GM21619 (cell line): ENCODE results near the gene TTC17.
"Not testable (repeated sequence)": the region's sequence is repeated elsewhere in the genome, so short reads cannot be mapped to it uniquely, and the experiment has no call there.

Source experiments
- ATAC-seq: cut with Tn5 transposase; IDR thresholded peaks from one replicate; pipeline ENCODE4 v1.9.1; 2021; ENCODE audit not compliant: unreplicated experiment

Gene TTC17

DNA sequence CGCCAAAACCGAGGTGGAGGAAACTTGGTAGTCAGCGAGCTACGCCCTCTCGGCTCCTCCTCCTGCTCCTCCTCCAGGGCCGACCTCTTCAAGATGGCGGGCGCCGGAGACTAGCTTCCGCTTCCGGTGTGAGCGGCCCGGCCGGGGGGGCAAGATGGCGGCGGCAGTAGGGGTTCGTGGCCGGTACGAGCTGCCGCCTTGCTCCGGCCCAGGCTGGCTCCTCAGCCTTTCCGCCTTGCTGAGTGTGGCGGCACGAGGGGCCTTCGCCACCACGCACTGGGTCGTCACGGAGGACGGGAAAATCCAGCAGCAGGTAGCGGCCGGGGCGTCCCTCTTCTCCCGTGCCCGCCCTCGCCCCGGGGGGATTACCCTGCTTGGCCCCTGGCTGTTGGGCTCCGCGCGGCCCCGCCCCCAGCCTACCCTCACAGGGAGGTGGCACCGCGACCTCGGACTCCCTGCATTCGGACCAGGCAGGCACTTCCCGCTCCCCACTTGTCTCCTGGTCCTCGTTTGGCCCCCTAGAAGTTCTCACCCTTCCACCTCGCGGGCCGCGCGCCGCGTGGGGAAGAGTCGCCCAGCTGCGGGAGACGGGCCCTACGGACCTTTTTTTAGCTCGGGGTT, at the start of gene TTC17:
TTC17 (plus strand) TSS at position 120 of the 621 bp plus-strand sequence; CDS start at position 155, 35 bp downstream.
- peak; percentile 92 for ATAC-seq

DNA sequence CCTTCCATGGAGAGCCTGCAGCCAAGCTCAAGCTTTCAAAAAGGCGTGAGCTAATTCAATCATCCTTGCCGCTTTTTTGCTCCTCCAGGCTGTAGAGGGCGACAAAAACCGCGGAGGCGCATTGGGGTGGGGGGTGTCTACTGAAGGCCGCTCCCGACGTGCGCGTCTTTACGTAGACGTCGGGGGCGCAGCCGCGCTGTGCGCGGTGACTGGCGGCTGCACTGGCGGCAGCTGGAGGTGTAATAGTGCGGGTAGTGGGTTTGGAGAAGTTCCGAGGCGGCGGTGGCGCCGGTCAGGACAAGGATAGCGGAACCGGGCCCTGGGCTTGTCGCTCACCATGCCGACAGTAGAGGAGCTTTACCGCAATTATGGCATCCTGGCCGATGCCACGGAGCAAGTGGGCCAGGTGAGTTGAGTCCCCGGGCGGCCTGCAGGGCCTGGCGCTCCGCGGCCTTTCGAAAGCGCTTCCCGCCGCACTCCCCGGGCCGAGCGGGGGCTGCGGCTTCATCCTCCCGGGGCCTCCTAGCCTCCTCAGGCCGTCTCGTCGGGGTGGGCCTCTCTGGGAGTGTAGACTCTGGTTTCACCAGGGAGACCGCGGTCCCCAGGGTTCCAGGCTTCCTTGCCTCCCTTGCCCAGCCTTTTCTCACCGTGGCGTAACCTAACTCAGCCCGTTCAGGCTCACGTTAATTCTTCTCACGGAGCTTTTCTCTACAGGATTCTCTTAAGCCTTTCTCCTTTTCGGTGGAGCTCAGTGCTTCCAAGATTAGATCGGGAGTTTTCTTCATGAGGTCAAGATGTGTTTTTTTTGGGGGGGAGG, 46.7 kb upstream of the TTC17 start, which contains the start of gene API5:
API5 (plus strand) TSS at position 206 of the 817 bp plus-strand sequence; CDS start at position 338, 132 bp downstream.
- ATAC-seq: peak; percentile 98

DNA sequence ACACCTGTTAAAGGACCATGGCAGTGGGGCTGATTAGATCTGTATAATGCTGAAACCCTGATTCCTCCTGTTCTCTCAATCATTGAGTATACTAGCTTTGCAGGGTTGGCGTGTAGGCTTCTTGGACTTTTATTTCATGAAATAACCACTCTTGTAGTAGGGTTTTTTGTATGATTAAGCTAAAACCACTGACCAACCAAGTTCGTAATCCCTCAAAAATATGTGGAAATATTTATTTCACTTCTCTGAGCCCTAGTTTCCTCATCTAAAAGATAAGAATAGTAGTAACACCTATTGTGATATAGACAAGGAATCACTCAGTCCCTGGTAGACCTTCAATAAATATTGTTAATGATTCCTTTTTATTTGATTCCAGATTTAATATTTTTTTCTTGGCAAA, 42.8 kb upstream of the TTC17 start:
- no peak for ATAC-seq

GRCh38 chr11:43316451-43316850, 42.3 kb upstream of the TTC17 start:
- no peak for ATAC-seq

GRCh38 chr11:43327987-43328386, 30.7 kb upstream of the TTC17 start:
- ATAC-seq: no peak

DNA sequence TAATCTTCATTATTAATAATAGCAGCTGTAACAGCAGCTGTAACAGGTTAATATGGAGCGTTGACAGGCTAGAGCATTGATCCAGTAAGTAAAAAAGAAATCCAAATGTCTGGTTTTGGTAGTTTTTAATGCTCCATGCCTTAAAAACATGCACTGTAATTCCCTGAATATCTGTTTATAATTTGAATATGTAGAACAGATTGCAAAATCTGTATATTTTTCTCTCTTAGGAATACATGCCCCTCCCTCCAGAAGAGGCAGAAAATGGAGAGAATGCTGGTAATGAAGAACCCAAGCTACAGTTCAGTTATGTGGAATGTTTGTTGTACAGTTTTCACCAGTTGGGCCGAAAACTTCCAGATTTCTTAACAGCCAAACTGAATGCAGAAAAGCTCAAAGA, 30.2 kb upstream of the TTC17 start:
- no peak for ATAC-seq

DNA sequence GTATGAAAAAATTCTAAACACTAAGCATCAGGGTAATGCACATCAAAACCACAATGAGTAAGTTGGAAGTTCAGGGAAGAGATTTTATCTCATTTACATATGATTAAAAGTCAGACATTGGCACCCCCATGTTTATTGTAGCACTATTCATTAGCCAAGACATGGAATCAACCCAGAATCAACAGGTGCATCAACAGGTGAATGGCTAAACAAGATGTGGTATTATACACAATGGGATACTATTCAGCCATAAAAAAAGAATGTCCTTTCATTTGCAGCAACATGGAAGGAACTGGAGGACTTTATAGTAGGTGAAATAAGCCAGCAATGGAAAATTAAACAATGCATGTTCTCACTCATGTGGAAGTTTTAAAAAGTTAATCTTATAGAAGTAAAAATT, 17.6 kb upstream of the TTC17 start:
- ATAC-seq: no peak

DNA sequence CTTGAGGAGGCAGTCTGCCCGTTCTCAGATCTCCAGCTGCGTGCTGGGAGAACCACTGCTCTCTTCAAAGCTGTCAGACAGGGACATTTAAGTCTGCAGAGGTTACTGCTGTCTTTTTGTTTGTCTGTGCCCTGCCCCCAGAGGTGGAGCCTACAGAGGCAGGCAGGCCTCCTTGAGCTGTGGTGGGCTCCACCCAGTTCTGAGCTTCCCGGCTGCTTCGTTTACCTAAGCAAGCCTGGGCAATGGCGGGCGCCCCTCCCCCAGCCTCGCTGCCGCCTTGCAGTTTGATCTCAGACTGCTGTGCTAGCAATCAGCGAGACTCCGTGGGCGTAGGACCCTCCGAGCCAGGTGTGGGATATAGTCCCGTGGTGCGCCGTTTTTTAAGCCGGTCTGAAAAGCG, 7.3 kb upstream of the TTC17 start:
- not testable (repeated sequence) for ATAC-seq

DNA sequence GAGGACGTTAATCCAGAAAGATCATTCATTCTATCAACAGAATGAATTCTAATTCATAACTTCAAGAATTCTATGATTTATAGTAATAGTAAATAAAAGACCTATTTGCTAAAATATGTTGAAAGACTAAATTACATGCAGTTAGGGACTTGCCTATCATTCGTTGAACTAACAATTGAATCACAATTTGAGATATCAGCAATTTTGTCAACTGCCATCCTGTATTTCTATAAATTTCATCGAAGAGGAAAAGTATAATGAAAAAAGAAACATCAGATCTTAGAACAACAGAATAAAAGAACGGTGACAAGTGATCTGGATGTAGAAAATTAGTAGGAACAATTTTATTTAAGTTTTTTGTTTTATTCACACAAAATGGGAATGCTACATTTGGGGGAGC, 4.4 kb upstream of the TTC17 start:
- ATAC-seq: no peak

DNA sequence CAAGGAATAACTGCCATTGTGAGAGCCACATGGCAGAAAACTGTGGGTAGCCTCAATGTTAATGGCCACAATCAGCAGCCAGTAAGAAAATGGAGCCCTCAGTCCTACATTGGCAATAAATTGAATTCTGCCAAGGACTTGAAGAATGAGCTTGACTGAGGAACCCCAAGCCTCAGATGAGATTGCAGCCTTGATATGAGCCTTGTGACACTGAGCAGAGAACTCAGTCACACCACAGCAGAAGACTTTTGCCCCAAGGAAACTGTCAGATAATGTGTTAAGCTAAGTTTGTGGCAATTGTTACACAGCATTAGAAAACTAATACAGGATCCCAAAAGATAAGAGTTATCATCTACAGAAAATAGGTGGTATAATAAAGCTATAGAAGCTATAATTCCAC, 2.4 kb upstream of the TTC17 start:
- ATAC-seq: no peak

DNA sequence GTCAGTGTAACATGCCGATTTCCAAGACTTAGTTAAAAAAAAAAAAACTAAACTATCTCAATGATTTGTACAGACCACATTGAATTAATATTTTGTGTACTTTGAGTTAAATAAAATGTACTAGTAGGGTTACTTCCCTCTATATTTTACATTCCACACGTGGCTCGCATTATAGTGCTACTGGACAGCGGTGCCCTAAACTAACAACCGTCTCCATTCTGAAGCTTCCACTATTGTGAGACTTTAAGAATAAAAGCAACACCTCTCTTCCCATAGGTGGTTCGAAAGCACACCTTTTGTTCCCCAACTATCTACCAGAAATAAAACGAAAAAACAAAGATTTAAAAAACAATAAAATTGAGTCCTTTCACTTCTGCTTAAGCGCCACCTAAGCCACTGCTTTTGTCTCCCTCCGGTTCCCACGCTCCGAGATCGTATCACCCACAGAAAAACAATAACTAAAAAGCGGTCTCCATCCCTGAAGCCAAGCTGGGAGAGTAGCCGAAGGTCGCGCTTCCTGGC, 380 bp upstream of the TTC17 start:
- ATAC-seq: no peak

- ATAC-seq: peak; percentile 44
Observed at GRCh38 chr11:43359422-43359818, 700 bp downstream of the TTC17 start.

- no peak for ATAC-seq
Observed at GRCh38 chr11:43360361-43361032, 1.8 kb downstream of the TTC17 start.

DNA sequence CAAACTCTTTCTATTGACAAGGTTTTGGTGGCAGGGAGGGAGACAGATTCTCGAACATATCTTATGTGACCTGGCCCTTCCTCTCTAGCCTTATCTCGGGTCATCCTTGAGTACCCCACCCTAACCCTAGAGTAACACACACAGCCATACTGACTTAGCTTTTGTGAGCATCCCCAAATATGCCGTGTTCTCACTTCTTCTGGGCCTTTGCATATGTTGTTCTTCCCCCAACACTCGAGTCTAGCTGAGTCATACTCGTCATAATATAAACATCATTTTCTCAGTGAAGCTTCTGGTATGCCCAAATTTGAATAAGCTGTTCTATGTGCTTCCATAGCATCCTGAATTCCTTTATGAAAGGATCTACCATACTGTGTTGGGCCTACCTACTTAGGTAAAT, 8.0 kb downstream of the TTC17 start:
- peak; percentile 49 for ATAC-seq

- ATAC-seq: no peak
Observed at GRCh38 chr11:43367382-43368178, 8.9 kb downstream of the TTC17 start.

- no peak for ATAC-seq
Observed at GRCh38 chr11:43376065-43376464, 17.3 kb downstream of the TTC17 start.

DNA sequence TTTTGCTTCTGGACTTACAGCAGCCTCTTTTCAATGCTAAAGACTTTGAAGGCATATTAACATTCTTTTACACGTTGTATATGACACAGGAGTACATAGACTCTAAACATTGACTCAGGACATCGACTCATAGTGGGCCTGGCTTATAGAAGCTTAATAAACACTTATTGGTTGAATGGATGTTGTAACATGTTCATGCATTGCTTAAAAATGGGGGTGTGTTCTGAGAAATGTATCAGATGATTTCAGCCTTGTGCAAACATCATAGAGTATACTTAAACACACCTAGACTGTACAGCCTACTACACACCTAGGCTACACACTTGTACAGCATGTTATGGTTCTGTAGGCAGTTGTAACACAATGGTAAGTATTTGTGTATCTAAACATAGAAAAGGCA, 17.9 kb downstream of the TTC17 start:
- no peak for ATAC-seq

DNA sequence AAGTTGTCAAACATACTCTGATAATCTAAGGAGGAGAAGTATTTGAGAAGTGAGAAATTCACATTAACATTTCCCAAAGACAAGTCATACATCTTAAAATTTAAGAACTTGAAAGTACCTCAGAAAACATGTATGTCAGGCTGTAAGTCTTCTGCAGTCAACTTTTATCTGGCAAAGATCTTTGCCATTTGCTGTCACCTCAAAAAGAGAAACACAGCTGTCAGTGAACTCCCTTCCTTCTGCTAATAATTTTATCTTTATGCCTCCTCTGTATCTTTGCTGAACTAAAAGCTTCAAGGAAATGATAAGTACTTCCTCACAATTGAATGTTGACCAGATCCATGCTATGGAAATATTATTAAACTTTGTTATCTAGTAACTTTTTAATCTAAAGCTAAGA, 18.7 kb downstream of the TTC17 start:
- no peak for ATAC-seq

DNA sequence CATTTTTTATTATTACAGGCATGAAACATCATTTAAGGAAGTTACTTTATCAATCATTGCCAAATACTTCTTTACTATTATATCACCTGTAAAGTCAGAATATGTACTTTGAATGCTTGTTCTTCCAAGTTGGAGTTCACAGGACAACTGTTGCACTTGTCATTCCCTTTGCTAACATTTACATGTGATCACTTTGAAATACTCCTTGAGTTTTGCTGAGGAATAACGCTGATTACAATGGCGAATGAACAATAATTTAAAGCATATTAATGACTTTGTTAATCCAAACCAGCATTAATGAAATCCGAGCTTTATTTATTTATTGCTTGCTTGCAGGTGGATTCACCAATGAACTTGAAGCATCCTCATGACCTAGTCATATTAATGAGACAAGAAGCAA, 20.2 kb downstream of the TTC17 start:
- ATAC-seq: no peak

DNA sequence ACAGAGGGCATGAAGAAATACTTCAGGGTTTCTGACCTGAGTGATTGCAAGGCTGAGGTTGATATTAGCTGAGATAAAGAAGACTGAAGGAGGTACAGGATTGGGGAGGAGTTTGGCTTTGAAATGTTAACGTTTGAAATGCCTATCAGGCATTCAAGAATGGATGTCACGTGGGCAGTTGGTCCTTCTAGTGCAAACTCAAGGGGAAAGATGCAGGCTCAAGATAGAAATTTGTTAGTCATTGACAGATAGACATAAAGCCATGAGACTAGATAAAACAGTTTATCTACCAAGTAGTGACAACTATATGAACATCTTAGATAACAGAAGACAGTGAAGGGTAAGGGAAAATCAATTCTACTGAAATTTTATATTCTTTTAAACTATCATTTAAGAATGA, 23.1 kb downstream of the TTC17 start:
- ATAC-seq: no peak

DNA sequence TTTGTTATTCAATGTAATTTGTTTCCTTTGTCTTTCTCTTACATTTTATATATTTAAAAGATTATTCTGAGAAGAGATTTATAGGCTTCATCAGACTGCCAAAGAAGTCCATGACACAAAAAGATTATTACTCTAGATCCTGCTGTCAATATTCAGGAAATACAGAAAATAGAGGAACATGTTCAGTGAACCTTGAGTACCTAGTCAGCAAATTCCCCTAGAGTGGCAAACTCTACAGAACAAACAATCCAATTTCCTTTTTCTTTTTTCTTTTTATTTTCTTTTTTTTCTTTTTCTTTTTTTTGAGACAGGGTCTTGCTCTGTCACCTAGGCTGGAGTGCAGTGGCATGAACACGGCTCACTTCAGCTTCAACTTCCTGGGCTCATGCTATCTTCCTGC, 23.9 kb downstream of the TTC17 start:
- ATAC-seq: no peak
